GM12873 (cell line): ENCODE results near the gene ADI1.

ENCODE experiments used
- TF ChIP-seq, protein P1 (sequence below): IDR thresholded peaks from 2 replicates; pipeline ENCODE4 v1.5.1; 2012; ENCODE audit warnings: low read depth, mild to moderate bottlenecking, moderate library complexity, low read length, control low read depth; ENCODE audit not compliant: insufficient read depth; ENCODE audit errors: missing control alignments

Gene ADI1

DNA sequence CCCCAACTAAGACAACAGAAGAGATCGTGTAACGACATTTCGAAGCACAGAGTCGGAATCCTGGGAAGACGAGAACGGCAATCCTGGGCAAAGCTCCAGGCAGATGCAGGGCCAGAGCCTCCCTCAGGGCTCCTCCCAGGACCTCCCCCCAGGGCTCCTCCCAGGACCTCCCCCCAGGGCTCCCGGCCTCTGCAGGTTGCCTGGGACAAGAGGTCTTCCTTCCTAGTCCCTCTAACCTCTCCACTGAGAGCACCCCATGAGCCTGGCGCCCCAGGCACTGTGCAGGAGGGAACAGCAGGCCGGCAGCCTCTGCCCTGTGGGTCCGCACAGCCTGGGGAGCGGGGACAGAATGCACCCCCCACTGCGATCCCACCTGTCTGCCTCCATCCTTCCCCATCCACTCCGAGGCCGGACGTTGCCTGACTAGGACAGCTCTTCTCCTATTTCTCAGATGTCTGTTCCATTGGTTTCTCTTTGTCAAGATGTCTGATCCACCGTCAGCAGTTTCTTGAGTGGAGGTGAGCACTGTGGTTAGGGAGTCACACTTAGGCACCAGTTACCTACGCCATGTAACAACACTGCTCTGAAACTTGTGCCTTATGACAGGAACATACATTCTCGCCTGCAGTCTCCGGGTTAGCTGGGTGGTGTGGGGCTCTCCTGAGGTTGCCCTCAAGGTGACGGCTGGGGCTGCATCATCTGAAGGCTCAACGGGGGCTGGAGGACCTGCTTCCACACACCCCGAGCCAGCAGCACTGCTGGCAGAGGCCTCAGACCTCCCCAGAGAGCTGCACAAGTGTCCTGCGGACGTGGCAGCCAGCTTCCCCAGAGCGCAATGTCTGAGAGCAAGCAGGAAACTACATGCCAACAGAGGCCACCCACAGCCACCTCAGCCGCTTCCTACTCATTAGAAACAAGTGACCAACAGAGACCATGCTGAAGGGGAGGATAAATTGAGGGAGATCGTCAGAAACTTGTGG is 28.9 kb downstream of the ADI1 start:
- TF ChIP-seq, protein P1, sequence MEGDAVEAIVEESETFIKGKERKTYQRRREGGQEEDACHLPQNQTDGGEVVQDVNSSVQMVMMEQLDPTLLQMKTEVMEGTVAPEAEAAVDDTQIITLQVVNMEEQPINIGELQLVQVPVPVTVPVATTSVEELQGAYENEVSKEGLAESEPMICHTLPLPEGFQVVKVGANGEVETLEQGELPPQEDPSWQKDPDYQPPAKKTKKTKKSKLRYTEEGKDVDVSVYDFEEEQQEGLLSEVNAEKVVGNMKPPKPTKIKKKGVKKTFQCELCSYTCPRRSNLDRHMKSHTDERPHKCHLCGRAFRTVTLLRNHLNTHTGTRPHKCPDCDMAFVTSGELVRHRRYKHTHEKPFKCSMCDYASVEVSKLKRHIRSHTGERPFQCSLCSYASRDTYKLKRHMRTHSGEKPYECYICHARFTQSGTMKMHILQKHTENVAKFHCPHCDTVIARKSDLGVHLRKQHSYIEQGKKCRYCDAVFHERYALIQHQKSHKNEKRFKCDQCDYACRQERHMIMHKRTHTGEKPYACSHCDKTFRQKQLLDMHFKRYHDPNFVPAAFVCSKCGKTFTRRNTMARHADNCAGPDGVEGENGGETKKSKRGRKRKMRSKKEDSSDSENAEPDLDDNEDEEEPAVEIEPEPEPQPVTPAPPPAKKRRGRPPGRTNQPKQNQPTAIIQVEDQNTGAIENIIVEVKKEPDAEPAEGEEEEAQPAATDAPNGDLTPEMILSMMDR, result no peak

DNA sequence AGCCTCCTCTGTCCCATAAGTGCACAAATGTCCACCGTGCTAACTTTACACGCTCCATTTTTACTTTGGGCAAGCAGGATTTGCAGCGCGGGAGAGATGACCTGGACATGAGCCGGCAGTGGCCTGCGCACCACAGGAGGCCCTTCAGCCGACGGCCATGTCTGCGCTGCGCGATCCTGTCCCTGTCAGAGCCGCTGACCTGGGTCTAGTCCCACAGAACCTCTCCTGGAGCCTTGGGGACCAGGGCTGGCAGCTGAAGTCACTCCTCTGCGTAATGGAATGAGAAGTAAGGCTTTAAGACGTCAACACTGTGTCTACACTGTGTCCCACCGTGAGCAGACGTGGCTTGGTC is 29.6 kb downstream of the ADI1 start:
- TF ChIP-seq, protein P1, result no peak

DNA sequence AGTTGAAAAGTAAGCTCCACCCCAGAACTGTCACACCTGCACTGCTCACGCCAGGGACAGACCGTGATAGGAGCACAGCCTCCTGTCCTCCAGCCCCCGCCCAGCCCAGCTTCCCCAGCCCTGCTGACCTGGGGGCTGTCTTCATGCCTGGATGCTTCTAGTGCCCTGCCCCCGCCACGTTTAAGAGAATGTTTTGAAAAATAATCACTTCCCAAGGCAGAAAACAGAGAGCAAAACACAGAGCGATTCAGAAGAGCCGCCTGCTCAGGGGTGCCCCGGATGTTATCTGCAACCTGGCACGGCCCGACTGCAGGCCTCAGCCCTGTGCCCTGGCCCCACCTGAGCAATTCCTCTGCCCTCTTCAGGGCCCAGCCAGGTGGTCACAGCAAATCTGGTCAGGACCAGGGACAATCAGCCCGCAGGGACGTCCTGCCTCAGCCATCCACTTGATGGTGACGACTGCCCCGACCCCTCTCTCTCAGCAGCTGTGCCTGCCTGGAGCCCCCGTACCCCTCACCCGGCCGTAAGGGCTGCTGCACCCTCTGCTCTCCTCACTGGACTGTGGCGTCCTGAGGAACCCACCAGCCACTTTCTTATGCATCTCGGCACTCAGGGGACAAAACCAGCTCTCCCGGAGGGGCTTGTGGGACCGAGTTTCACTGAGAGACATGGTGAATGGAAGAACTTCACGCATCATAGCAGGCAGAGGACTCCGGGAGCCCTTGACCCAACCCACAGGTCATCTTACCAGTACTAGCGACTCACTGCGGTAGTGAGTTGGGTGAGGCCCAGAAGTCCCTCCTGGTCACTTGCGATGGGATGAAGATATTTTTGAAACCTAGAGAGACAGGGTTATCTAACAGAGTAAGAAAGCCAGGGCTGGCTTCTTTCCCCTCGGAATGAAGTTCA is 30.2 kb downstream of the ADI1 start:
- TF ChIP-seq, protein P1, result no peak

DNA sequence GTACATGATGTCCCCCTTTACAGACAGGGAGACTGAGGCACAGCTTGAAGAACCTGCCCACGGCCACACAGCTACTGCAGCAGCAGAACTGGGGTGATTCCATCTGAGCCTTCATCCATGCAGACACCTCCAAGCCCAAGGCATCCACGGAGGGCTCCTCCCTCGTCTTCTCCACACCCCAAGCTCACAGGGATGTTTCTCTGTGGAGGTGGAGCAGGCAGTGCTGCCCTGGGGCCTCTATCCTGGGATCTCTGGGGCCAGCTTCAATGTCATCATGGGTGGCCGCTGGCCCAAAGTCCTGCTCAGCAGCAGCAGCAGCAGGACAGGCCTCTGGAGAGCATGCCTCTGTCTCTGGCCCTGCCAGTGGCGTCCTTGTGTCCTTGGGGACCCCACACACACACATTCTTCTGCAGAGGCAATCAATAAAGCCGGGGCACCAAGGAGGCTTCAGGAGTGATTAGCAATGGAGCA is 31.2 kb downstream of the ADI1 start:
- TF ChIP-seq, protein P1, result no peak

DNA sequence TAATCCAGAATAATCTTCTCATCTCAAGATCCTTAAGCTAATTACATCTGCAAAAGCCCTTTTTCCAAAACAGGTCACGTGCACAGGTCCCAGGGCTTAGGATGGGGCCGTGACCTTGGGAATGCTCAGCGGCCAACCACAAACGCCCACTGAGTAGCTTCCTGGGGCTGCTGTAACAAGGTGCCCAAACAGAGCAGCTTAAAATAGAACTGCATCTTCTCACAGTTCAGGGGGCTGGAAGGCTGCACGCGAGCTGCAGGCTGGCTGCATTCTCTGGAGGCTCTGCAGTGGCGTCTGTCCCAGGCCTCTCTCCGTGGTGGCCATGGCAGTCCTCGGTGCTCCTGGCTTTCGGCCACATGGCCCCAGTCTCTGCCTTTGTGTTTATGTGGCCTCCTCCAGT is 31.9 kb downstream of the ADI1 start:
- TF ChIP-seq, protein P1, result no peak

DNA sequence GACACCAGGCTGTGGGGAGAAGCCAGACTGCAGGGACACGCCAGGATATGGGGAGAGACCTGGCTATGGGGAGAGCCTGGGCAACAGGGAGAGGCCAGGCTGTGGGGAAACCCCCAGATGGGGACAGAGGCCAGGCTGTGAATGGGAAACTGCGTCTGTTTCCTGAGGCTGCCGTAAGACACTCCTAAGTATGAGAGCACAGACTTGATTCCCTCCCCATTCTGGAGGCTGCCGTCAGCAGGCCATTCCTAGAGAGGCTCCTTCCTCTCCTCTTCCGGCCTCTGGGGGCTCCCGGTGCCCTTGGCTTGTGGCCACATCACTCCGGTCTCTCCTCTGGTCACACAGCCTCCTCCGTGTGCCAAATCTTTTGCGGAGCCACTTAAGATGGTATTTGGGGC is 32.3 kb downstream of the ADI1 start:
- TF ChIP-seq, protein P1, result no peak
